ENCODE data around the gene BRINP1.

DNA sequence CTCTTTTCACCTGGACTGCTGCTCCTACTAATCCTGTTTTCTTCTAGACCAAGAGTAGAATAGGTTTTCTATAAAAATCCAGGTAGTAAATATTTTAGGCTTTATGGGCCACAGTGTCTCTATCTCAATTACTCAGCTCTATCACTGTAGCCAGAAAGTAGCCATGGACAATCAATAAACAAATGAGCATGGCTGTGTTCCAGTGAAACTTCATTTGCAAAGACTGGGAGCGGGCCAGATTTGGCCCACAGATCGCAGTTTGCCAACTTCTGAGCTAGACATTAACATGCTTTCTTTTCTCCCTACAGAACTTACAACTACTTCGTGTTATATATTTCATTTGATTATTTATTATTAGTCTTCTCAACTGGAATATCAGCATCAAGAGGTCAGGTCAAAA, 30.2 kb downstream of the BRINP1 start:
- TF ChIP-seq POLR2AphosphoS5 (IDR thresholded peaks at IDR 0.05; ENCODE audit: low read depth) (no peak), SPI1 (IDR thresholded peaks at IDR 0.05; ENCODE audit: borderline replicate concordance, low read depth) (no peak), REST (IDR thresholded peaks at IDR 0.05; ENCODE audit: insufficient replicate concordance, low read depth) (no peak)
- TF ChIP-seq, protein P1, sequence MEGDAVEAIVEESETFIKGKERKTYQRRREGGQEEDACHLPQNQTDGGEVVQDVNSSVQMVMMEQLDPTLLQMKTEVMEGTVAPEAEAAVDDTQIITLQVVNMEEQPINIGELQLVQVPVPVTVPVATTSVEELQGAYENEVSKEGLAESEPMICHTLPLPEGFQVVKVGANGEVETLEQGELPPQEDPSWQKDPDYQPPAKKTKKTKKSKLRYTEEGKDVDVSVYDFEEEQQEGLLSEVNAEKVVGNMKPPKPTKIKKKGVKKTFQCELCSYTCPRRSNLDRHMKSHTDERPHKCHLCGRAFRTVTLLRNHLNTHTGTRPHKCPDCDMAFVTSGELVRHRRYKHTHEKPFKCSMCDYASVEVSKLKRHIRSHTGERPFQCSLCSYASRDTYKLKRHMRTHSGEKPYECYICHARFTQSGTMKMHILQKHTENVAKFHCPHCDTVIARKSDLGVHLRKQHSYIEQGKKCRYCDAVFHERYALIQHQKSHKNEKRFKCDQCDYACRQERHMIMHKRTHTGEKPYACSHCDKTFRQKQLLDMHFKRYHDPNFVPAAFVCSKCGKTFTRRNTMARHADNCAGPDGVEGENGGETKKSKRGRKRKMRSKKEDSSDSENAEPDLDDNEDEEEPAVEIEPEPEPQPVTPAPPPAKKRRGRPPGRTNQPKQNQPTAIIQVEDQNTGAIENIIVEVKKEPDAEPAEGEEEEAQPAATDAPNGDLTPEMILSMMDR (IDR thresholded peaks at IDR 0.05; ENCODE audit: insufficient read depth, low read length) = no peak

All from HL-60 (cell line).